Effector memory CD4-positive, alpha-beta T cell (primary cell): ENCODE results near the gene ZNHIT2.
"Not testable (repeated sequence)": the region's sequence is repeated elsewhere in the genome, so short reads cannot be mapped to it uniquely, and the experiment has no call there.

ENCODE experiments used
- DNase-seq, 3 donors: peaks; one replicate each; pipeline ENCODE4 v3.0.0-alpha.2; 2020
- H3K27ac ChIP-seq: 2 replicates; pipeline ENCODE4 v1.7.0; 2013; ENCODE audit warnings: mild to moderate bottlenecking, low read length, moderate library complexity; ENCODE audit not compliant: insufficient read depth, poor library complexity, severe bottlenecking
- H3K27me3 ChIP-seq: replicated peaks from 2 replicates; pipeline ENCODE4 v1.7.0; 2013; ENCODE audit warnings: mild to moderate bottlenecking, low read length; ENCODE audit not compliant: insufficient read depth, control insufficient read depth, poor library complexity, severe bottlenecking
- H3K36me3 ChIP-seq: 2 replicates; pipeline ENCODE4 v1.7.0; 2013; ENCODE audit warnings: mild to moderate bottlenecking, low read length, moderate library complexity; ENCODE audit not compliant: control insufficient read depth, insufficient read depth
- H3K4me1 ChIP-seq: 2 replicates; pipeline ENCODE4 v1.7.0; 2013; ENCODE audit warnings: low read length, mild to moderate bottlenecking; ENCODE audit not compliant: control insufficient read depth, insufficient read depth, poor library complexity, severe bottlenecking
- H3K4me3 ChIP-seq: 2 replicates; pipeline ENCODE4 v1.7.0; 2013; ENCODE audit warnings: low read length, low read depth, mild to moderate bottlenecking; ENCODE audit not compliant: insufficient read depth, poor library complexity, severe bottlenecking
- H3K9me3 ChIP-seq: 2 replicates; pipeline ENCODE4 v1.7.0; 2013; ENCODE audit warnings: mild to moderate bottlenecking, low read length, moderate library complexity; ENCODE audit not compliant: control insufficient read depth

The ZNHIT2 gene

DNA sequence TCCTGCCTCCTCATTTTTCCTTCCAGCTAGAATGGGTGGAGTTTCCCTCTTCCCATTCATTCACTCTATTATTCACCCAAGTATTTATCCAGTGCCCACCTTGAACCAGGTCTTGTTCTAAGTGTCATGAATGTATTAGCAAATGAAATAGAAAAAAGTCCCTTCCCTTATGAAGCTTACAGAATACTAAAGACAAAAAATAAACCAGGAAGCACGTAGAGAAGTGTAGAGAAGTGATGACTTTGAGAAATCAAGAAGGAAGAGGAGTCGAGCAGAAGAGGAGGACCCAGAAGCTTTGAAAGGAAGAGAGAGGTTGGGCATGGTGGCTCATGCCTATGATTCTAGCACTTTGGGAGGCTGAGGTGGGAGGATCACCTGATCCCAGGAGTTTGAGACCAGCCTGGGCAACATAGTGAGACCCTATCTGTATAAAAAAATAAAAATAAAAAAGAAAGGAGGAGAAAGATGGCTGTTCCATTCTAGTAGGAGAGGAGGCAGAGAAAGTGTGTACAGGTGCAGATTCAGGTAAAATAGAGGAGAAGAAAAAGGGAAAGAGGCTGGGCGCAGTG lies 33.9 kb upstream of the ZNHIT2 start:
- H3K4me1 ChIP-seq, result no peaks in the 10 kb centered on the region
- no peak overlapping the region for H3K27ac ChIP-seq

GRCh38 chr11:65150509-65151299 lies 33.2 kb upstream of the ZNHIT2 start:
- Histone ChIP-seq H3K27ac (no peak overlapping the region), H3K9me3 (no peaks in the 10 kb centered on the region), H3K4me1 (no peaks in the 10 kb centered on the region), H3K27me3 (no peaks in the 10 kb centered on the region), H3K4me3 (no peak overlapping the region), H3K36me3 (no peaks in the 10 kb centered on the region)
- no peak for DNase-seq

More for the DNA sequence above, 33.9 kb upstream of the ZNHIT2 start:
- no peak for DNase-seq
- Histone ChIP-seq H3K9me3 (no peaks in the 10 kb centered on the region), H3K27me3 (no peaks in the 10 kb centered on the region), H3K36me3 (no peaks in the 10 kb centered on the region), H3K4me3 (no peak overlapping the region)

DNA sequence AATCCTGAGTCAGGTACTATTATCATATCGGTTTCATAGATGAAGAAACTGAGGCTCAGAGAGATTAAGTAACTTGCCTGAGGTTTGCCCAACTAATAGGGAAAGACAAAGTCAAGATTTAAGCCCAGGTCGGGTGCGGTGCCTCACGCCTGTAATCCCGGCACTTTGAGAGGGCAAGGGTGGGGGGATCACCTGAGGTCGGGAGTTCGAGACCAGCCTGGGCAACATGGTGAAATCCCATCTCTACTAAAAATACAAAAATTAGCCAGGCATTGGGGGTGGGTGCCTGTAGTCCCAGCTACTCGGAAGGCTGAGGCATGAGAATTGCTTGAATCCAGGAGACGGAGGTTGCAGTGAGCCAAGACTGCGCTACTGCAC lies 32.6 kb upstream of the ZNHIT2 start:
- H3K9me3 ChIP-seq, H3K4me3 ChIP-seq, H3K36me3 ChIP-seq, DNase-seq, H3K27me3 ChIP-seq, H3K27ac ChIP-seq, H3K4me1 ChIP-seq: not testable (repeated sequence)

GRCh38 chr11:65148657-65149056 lies 31.2 kb upstream of the ZNHIT2 start:
- no peak for DNase-seq
- Histone ChIP-seq H3K4me3 (no peak overlapping the region), H3K4me1 (no peaks in the 10 kb centered on the region), H3K9me3 (no peaks in the 10 kb centered on the region), H3K36me3 (no peaks in the 10 kb centered on the region), H3K27me3 (no peaks in the 10 kb centered on the region), H3K27ac (no peak overlapping the region)

DNA sequence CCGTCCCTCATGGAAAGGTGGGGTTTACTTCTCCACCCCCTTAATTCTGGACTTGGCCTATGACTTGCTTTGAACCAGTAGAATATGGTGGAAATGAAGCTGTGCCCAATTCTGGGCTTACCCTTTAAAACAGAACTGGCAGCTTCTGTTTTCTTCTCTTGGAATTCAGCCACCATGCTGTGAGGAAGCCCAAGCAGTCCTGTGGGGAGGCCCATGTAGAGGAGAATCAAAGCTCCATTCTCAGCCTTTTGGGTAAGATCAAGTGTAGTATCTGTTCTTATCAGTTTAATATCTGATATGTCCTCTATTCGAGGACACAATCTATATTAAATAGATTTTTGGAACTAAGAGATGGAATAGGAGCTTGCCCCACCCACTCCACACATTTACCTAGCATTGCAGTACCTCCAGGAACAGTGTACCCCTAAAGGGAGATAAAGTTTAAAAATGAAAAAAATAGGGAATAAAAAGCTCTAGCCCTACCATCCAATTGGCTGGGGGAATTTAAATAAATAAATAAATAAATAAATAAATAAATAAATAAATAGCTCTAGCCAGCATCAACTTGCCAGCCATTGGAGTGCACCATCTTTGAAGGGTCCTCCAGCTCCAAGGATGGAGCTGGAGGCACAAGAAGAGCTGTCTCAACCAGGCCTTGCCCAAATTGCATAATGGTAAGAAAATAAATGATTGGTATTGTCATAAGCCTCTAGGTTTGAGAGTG lies 30.0 kb upstream of the ZNHIT2 start:
- Histone ChIP-seq H3K4me3 (no peak overlapping the region), H3K4me1 (no peaks in the 10 kb centered on the region), H3K27ac (no peak overlapping the region), H3K27me3 (no peaks in the 10 kb centered on the region), H3K36me3 (no peaks in the 10 kb centered on the region), H3K9me3 (no peaks in the 10 kb centered on the region)
- DNase-seq, result no peak

DNA sequence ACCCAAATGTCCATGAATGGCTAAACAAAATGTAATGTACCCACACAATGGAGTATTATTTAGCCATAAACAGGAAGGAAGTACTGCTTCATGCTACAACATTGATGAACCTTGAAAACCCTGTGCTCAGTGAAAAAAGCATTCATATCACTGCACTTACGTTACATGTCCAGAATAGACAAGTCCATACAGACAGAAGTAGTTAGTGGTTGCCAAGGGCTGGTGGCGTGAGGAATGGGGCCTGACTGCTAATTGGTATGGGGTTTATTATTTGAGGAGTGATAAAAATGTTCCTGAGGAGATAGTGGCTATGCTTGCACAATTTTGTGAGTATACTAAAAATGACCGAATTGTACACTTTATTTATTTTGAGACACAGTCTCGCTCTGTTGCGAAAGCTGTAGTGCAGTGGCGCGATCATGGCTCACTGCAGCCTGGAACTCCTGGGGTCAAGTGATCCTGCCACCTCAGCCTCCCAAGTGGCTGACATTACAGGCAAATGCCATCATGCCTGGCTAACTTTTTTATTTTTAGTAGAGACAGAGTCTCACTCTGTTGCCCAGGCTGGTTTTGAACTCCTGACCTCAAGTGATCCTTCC lies 24.5 kb upstream of the ZNHIT2 start:
- H3K36me3 ChIP-seq, result no peaks in the 10 kb centered on the region
- DNase-seq, result no peak
- H3K4me1 ChIP-seq, result no peaks in the 10 kb centered on the region
- H3K9me3 ChIP-seq, result no peaks in the 10 kb centered on the region
- H3K27me3 ChIP-seq, result no peaks in the 10 kb centered on the region
- H3K4me3 ChIP-seq, result no peak overlapping the region
- no peak overlapping the region for H3K27ac ChIP-seq

GRCh38 chr11:65136515-65137096 lies 19.1 kb upstream of the ZNHIT2 start:
- H3K27me3 ChIP-seq, result no peaks in the 10 kb centered on the region
- no peak overlapping the region for H3K27ac ChIP-seq
- peaks cover 14% of the 10 kb centered on the region for H3K36me3 ChIP-seq
- no peak overlapping the region for H3K4me3 ChIP-seq
- H3K9me3 ChIP-seq, result no peaks in the 10 kb centered on the region
- DNase-seq, result no peak
- peaks cover 21% of the 10 kb centered on the region for H3K4me1 ChIP-seq

- Histone ChIP-seq H3K27me3 (no peaks in the 10 kb centered on the region), H3K4me3 (peak overlapping the region; percentile 83), H3K4me1 (peaks cover 21% of the 10 kb centered on the region), H3K9me3 (no peaks in the 10 kb centered on the region), H3K36me3 (peaks cover 23% of the 10 kb centered on the region), H3K27ac (peak overlapping the region; percentile 99)
- no peak for DNase-seq
These were observed 18.2 kb upstream of the ZNHIT2 start for GRCh38 chr11:65135633-65136145.

GRCh38 chr11:65134952-65135632 lies 17.6 kb upstream of the ZNHIT2 start:
- Histone ChIP-seq H3K9me3 (no peaks in the 10 kb centered on the region), H3K27me3 (no peaks in the 10 kb centered on the region), H3K36me3 (peaks cover 29% of the 10 kb centered on the region), H3K27ac (peak overlapping the region; percentile 99), H3K4me3 (peak overlapping the region; percentile 83), H3K4me1 (peaks cover 21% of the 10 kb centered on the region)
- peak; percentile 77 to 84 (median 83) for DNase-seq
